C4-2B (cell line): ENCODE data around the gene ACP6.

Experiments used
- H3K27ac ChIP-seq: fragments of 450-650 bp; 2 replicates; pipeline ENCODE4 v1.5.1; 2017
- ZFX ChIP-seq: fragments of 450-650 bp; IDR thresholded peaks from 2 replicates; pipeline ENCODE4 v1.6.1; 2017
- TF ChIP-seq, protein P1 (sequence below): fragments of 450-650 bp; conservative IDR thresholded peaks from 2 replicates; pipeline ENCODE4 v1.5.1; 2017; ENCODE audit warnings: mild to moderate bottlenecking

ACP6 gene

DNA sequence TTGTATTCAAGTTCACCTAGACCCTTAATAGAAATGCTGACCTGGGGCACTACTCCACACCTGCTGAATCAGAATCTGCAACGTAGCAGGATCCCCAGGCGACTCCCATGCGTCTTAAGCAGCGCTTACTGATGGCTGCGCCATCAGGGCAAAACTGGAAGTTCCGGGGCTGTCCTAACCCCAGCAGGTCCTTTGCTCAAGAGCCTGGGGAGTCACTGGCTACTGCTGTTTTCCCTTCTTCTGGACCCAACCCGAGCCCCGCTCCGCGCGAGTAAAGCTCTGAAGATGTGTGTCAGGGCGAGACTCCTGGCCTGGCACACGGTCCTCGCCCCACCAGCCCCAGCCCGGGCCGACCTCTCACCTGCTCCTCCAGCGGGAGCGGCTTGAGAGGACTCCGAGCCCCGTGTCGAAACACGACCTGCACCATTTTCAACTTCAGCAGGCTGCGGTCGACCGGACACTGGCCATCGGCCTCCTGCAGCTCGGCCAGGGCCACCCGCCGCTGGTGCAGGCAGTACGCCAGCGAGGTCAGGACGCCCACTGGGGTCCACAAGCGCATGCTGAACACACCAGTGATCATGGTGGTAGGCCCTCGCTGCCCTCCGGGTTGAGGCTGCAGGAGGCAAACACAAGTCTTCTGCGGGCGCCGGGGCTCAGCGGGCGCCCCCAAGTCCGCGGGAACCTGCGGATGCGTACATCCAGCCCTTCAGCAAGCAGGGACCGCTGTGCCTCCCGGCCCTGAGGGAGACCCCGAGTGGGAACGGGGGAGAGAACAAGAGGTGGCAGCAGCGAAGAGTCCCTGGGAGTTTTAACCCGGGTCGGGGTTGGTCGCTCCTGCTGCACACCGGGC, 630 bp downstream of the ACP6 start:
- TF ChIP-seq, protein P1, sequence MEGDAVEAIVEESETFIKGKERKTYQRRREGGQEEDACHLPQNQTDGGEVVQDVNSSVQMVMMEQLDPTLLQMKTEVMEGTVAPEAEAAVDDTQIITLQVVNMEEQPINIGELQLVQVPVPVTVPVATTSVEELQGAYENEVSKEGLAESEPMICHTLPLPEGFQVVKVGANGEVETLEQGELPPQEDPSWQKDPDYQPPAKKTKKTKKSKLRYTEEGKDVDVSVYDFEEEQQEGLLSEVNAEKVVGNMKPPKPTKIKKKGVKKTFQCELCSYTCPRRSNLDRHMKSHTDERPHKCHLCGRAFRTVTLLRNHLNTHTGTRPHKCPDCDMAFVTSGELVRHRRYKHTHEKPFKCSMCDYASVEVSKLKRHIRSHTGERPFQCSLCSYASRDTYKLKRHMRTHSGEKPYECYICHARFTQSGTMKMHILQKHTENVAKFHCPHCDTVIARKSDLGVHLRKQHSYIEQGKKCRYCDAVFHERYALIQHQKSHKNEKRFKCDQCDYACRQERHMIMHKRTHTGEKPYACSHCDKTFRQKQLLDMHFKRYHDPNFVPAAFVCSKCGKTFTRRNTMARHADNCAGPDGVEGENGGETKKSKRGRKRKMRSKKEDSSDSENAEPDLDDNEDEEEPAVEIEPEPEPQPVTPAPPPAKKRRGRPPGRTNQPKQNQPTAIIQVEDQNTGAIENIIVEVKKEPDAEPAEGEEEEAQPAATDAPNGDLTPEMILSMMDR: no peak; the same call in 1 of the 2 replicates
- TF ChIP-seq ZFX: peak; percentile 63
- H3K27ac ChIP-seq: peak overlapping the region; percentile 92

DNA sequence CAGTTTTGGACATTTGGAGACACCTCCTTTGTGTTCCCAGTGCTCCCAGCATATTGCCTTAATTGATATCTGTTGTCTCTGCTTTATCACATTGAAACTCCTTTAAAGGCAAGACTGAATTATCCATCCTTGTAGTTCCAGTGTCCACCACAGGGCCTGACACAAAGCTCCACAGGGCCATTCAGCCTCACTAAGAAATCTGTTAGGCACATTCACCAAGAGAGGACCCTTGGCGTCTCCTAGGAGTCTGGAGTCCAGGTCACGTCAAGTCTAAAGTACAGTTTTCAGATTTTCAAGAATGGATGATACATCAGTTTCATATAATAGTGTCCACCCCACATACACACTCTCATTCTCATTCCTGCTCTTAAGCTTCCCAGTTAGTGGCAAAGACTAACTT, 4.8 kb downstream of the ACP6 start:
- no peak for TF ChIP-seq ZFX
- TF ChIP-seq, protein P1: peak; percentile 54
- H3K27ac ChIP-seq: no peak overlapping the region

DNA sequence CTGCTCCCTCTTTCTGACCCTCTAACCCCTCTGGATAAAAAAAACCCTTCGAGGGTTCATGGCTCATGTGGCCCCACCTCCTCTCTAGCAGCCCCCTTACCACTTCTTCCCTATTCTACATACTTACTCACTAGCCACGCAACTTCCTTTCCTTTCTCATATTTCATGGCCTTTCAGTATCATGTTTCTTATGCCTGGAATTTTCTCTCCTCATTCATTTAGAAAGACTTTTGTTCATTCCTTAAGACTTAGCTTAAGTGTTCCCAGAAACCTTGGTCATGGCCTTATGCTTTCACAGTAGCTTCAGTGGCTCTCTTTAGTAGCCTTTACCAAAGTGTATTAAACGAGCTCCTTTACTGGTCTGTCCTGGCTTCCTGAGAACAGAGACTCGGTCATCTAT, 6.1 kb downstream of the ACP6 start:
- H3K27ac ChIP-seq: no peak overlapping the region
- no peak for TF ChIP-seq ZFX
- TF ChIP-seq, protein P1: no peak

DNA sequence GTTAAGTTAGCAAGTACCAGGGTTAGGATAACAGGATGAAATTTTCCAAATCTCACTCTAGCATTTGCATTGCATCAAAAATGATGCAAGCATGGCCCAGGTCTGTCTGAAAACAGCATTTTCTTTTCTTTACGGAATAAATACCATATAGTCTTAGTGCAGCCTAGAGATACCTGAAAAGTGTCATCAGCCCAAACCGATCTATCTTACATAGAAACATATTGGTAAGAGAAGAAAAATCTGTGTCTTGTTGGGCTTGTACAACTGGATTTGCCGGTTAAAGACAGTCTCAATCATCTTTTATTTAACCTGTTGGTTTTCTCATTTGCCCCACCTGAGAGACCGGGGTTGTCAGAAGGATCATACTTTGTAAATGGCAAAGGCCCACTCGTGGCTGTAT, 15.8 kb downstream of the ACP6 start:
- no peak overlapping the region for H3K27ac ChIP-seq
- TF ChIP-seq, protein P1: no peak
- TF ChIP-seq ZFX: no peak

DNA sequence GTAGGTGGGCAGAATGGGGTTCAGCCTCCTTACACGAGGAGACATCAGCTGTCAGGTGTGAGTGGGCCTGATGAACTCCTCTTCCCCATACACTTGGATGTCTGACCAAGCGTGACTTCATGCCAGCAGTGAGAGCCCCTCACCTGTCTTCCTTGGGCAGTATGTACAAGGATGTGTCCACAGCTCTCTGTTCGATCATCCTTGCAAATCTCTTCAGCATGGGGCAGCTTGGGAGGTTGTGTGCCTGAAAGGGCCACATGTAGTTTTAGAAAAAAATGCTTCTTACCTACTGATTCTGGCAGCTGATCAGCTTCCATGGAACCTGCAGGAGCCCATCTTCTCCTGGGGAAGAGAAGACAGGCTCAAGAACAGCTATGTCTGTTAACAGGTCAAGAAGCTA, 18.0 kb downstream of the ACP6 start:
- no peak overlapping the region for H3K27ac ChIP-seq
- TF ChIP-seq, protein P1: no peak
- TF ChIP-seq ZFX: no peak

DNA sequence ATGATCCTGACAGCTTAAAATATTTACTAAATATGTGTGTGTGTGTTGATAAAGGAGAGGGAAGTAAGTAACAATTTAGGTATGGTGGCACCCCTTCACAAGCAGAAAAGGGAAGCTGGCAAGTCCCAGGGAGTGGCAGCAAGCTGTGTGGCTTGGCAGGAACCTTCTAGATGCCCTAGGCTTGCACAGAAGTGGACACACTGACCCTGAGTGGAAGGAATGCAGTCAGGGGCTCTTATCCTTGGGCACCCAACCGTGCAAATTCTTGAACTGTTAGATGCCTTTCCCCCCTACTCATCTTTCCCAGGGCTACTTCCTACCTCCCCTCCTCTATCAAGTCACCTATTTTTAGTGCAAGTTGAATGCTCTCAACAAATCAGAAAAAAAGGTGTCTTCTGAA, 18.9 kb downstream of the ACP6 start:
- TF ChIP-seq ZFX: no peak
- TF ChIP-seq, protein P1: no peak
- no peak overlapping the region for H3K27ac ChIP-seq

DNA sequence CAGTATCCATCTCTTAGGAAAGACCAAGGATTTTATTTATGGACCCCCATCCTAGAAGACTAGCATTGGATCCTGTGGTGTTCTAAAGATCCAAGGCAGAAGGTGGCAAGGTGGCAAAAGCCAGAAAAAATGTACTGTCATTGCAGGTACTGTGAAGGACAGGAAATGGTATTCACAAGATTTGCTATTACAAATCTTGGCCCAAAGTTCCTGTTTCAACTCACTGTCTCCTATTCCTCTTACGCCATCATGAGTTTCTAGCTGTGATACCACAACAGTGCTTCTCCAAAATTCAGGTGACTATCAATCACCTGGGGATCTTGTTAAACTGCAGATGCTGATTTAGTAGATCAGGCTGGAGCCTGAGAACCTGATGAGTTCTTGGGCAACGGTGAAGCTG, 21.4 kb downstream of the ACP6 start:
- H3K27ac ChIP-seq: no peak overlapping the region
- TF ChIP-seq, protein P1: no peak
- no peak for TF ChIP-seq ZFX
